Activated CD8-positive, alpha-beta memory T cell treated with anti-CD3 and anti-CD28 coated beads, Interleukin-2, amount 10 ng/mL, durations not matched to agents 7 days and 5 days (primary cell): ENCODE data around the gene ATRAID. TPM values are rescaled to one million over a fixed set of nuclear protein-coding genes. Genes with fewer than 3 reads are reported as not detected.
"Not testable (repeated sequence)": the region's sequence is repeated elsewhere in the genome, so short reads cannot be mapped to it uniquely, and the experiment has no call there.

ENCODE experiments used
- ATAC-seq: fragments of 150-1000 bp; cut with Tn5 transposase; one replicate; pipeline ENCODE4 v1.10.0; 2021; ENCODE audit warnings: moderate library complexity
- CTCF ChIA-PET: fragments of 350-600 bp; sonication (Branson Sonifier 250); formaldehyde crosslinking; loops from one replicate; lab custom pipeline; 2021; ENCODE audit warnings: antibody characterized with exemption; lab: Charles Lee
- DNase-seq: peaks from one replicate; pipeline ENCODE4 v3.0.0-alpha.2; 2020
- H3K27ac Mint-ChIP-seq: one replicate; pipeline ENCODE4 v1.8.0; 2021; ENCODE audit warnings: mild to moderate bottlenecking, mixed read lengths
- H3K27me3 Mint-ChIP-seq: one replicate; pipeline ENCODE4 v1.8.0; 2021; ENCODE audit warnings: mixed read lengths
- H3K36me3 Mint-ChIP-seq: one replicate; pipeline ENCODE4 v1.8.0; 2021; ENCODE audit warnings: mild to moderate bottlenecking, mixed read lengths
- H3K4me1 Mint-ChIP-seq: one replicate; pipeline ENCODE4 v1.8.0; 2021; ENCODE audit warnings: mixed read lengths
- H3K4me3 Mint-ChIP-seq: one replicate; pipeline ENCODE4 v1.8.0; 2021; ENCODE audit warnings: mild to moderate bottlenecking, moderate library complexity, mixed read lengths
- H3K9me3 Mint-ChIP-seq: one replicate; pipeline ENCODE4 v1.8.0; 2022; ENCODE audit warnings: low read depth, mixed read lengths
- total RNA-seq, 2 experiments: library from RNA; stranded (reverse); gene quantifications; one replicate each; pipeline ENCODE4 v1.2.3, GENCODE V29; 2021

The ATRAID gene, protein sequence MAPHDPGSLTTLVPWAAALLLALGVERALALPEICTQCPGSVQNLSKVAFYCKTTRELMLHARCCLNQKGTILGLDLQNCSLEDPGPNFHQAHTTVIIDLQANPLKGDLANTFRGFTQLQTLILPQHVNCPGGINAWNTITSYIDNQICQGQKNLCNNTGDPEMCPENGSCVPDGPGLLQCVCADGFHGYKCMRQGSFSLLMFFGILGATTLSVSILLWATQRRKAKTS
- 10 to 100 TPM; 78.6 to 84.0 TPM for total RNA-seq

DNA sequence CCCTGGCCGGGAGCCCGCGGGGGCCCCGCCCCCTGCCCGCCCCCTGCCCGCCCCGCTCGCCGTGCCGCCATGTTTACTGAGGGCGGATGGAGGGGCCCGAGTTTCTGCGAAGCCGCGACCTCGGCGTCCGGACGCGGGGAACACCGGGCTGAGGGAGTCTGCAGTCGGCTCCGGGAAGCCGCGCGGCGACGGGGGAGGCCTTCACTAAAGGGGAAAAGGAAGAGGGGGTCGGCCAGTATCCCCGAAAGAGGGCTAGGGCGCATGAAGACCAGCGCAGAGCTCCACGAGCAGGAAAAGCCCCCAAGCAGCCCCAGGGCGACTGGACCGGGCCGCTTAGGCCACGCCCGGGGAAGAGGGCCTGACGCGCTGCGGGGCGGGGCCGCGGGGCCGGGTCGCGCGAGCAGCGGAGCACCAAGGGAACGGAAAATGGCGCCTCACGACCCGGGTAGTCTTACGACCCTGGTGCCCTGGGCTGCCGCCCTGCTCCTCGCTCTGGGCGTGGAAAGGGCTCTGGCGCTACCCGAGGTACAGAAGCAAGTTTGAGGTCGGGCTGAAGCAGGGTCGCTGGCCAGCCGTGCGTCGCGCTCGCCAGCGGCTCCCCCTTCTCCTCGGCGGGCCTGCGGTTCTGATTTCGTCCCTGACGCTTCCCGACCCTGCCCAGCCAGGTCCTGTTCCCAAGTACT lies at the start of gene ATRAID, which contains the start of gene SLC5A6:
TSS of gene ATRAID (plus strand) at position 99 of the 683 bp plus-strand sequence. CDS start at position 427, 328 bp downstream.
TSS of gene SLC5A6 (minus strand) at position 326 of the 683 bp plus-strand sequence. CDS start 4,618 bp downstream, outside the sequence.
- Mint-ChIP-seq H3K36me3 (peaks cover 19% of the 10 kb centered on the region), H3K4me1 (peaks cover 46% of the 10 kb centered on the region)
- CTCF ChIA-PET: interaction anchor here (0.6 to 2.4 kb wide), 7 partner anchors 14 to 140 kb away, joined by 3 to 9 read pairs (median 3); partner anchors contain the start of gene PREB

DNA sequence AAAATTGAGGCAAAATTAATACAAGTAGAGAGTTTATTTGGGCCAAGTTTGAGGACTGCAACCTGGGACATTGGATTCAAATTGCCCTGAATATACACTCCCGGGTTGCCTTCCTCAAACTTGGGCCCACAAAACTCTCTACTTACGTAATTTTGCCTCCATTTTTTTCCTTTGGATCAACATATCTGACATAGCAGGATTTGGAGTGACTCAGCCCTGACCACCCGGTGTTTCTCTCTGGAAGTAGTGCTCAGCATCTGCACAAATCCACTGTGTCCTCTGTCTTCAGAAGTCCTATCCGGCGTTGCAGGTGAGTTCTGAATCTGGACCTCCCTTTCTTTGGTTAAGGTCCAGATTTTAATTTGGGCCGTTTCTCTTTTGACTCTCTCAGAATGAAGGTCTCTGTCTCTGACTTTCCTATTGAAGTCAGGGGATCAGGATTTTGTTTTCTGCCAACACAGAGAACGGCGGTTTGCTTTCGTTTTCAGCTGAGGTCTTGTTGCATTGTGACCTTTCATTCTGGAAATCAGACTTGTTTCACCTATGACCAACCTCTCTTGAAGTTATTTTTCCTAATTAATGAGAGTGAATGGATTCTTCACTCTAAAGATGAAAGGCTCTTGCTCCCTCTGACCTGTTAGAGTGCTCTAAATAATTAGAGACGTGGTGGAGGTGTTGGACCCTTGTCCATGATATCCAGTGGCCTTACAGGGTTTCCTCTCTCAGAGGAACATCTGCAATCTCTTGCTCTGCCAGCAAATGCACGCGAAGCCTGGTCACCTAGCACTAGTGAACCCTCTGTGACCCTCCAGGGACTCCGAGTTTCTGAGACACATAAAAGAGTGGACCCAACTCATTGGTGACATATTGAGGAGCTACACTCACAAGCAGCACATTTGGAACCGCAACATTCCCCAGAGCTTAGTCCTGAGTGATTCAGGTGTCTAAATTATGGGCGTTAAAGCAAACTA lies 49.4 kb upstream of the ATRAID start:
- no peak for DNase-seq
- no peak overlapping the region for H3K4me3 Mint-ChIP-seq

More for the DNA sequence above, at the start of gene ATRAID, which contains the start of gene SLC5A6:
- peak; percentile 92 for ATAC-seq
- DNase-seq: peak; percentile 92
- Mint-ChIP-seq H3K4me3 (peak within 1 kb of the TSS; percentile 87), H3K27me3 (no peaks in the 10 kb centered on the region), H3K27ac (peak within 1 kb of the TSS; percentile 99), H3K9me3 (no peaks in the 10 kb centered on the region)

DNA sequence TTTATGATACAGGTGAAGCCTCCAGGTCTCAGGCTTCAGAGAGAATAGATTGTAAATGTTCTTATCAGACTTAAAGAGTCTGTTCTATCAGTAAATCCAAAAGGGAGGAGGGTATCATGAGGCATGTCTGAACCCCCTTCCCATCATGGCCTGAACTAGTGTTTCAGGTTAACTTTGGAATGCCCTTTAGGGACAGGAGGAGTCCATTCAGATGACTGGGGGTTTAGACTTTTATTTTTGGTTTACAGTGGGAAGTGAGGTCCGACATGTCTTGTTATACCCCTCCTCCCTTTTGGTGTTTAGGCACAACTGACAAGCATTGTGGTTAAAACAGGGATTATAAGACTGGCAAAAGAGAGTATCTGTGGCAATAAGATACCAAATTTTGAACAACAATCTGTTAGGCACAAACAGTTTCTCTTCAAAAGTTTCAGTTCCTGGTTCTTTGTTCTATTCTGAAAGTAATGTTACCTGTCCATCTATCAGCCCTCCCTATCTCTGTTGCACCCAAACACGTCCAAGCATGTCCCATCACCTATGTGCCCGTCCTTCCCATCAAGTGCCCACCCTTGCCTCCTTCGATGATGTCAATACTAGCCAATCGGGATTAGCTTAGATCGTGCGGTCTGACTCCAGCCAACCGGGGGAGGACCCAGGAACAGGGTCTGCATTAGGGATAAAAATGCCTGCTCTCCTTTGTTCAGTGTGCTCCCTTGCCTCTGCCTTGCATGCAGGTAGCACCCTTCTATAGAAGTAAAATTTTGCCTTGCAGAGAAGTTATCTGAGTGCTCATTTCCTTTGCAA lies 46.7 kb upstream of the ATRAID start:
- H3K27ac Mint-ChIP-seq: no peak overlapping the region
- CTCF ChIA-PET: no interaction called here
- H3K9me3 Mint-ChIP-seq: no peaks in the 10 kb centered on the region
- no peaks in the 10 kb centered on the region for H3K36me3 Mint-ChIP-seq
- H3K4me1 Mint-ChIP-seq: peaks cover 3% of the 10 kb centered on the region
- H3K4me3 Mint-ChIP-seq: no peak overlapping the region
- no peak for ATAC-seq
- no peak for DNase-seq
- H3K27me3 Mint-ChIP-seq: peaks cover 5% of the 10 kb centered on the region

More for the DNA sequence above, 49.4 kb upstream of the ATRAID start:
- Mint-ChIP-seq H3K9me3 (no peaks in the 10 kb centered on the region), H3K27ac (no peak overlapping the region), H3K27me3 (peaks cover 3% of the 10 kb centered on the region), H3K36me3 (no peaks in the 10 kb centered on the region), H3K4me1 (peaks cover 3% of the 10 kb centered on the region)
- no peak for ATAC-seq
- CTCF ChIA-PET: interaction anchor here (0.7 to 1.5 kb wide), 4 partner anchors 7 to 1090 kb away, joined by 3 to 6 read pairs (median 3); no protein-coding TSS in a partner anchor

DNA sequence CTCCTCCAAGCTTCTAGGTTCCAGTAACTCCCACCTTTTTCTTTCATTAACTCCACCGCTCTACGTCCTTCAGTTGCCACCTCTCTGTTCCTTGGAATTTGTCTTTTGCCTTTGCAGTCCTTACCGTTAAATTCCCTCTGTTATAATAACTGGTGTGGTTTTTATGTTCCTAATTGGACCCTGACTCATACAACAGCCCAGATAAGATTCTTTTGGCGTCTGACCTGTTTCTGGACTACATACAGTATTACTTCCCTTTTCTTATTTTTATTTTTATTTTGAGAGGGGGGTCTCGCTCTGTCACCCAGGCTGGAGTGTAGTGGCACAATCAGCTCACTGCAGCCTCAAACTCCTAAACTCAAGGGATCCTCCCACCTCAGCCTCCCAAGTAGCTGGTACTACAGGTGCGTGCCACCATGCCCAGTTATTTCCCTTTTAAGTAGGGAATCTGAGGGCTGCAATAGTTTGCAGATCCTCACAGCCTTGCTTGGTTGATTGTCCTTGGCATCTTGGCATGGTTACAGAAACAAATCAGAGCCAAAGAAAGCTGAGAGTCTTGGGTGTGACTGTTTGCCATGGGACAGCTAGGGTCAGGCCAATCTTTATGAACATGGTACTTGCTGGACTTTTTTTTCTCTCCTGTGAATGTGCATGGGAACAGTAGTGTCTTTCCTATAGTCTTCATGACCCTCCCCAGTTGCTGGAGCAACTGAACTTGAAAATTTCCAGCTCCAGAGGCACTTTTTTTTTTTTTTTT lies 41.1 kb upstream of the ATRAID start:
- CTCF ChIA-PET: interaction anchor here (1.1 to 2.6 kb wide), 17 partner anchors 14 to 300 kb away, joined by 3 to 24 read pairs (median 5); partner anchors contain the start of genes ABHD1, ATRAID, PREB and PRR30
- no peak for ATAC-seq
- H3K27ac Mint-ChIP-seq: no peak overlapping the region
- no peak for DNase-seq
- H3K36me3 Mint-ChIP-seq: no peaks in the 10 kb centered on the region
- no peaks in the 10 kb centered on the region for H3K9me3 Mint-ChIP-seq
- peaks cover 2% of the 10 kb centered on the region for H3K4me1 Mint-ChIP-seq
- H3K27me3 Mint-ChIP-seq: peaks cover 16% of the 10 kb centered on the region
- H3K4me3 Mint-ChIP-seq: no peak overlapping the region

DNA sequence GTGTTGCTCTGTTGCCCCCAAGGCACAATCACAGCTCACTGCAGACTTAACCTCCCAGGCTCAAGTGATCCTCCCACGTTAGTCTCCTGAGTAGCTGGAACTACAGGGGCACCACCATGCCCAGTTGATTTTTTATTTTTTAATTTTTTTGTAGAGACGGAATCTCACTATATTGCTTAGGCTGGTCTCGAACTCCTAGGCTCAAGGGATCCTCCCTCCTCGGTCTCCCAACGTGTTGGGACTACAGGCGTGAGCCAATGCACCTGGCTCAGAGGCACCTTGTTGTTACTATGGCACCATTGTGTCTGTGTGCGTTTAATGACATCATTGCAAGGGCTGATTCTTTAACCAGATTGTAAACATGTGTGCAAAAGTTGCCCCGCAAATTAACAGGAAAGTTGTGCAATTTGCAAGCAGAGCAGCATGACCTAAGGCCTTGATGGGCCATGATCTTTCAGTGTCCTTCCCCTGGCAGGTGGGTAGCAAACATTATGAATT lies 40.4 kb upstream of the ATRAID start:
- DNase-seq (no peak), ATAC-seq (no peak)
- Mint-ChIP-seq H3K4me1 (peaks cover 2% of the 10 kb centered on the region), H3K36me3 (no peaks in the 10 kb centered on the region), H3K4me3 (no peak overlapping the region), H3K27me3 (peaks cover 18% of the 10 kb centered on the region), H3K27ac (no peak overlapping the region), H3K9me3 (no peaks in the 10 kb centered on the region)
- CTCF ChIA-PET: interaction anchor here (1.8 to 2.6 kb wide), 5 partner anchors 13 to 131 kb away, joined by 5 to 24 read pairs (median 11); no protein-coding TSS in a partner anchor

DNA sequence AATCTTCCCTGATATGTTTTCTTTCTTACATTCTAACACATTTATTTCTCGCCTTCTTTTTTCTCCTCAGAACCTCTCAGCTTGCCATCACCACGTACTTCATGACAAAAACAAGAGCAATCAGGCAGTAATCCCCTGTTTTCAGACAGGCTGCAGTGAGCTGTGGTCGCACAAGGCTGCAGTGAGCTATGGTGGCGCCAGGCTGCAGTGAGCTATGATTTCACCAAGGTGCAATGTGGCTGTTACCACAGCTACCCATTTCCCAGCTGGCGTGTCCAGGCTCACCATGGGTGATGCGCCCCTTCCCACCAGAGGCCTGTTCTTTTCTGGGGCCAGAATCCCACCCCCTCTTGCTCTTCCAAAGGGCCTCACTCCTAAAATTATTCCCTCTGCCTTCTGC lies 37.2 kb upstream of the ATRAID start:
- CTCF ChIA-PET: interaction anchor here (1.2 to 1.6 kb wide), 2 partner anchors 11 to 75 kb away, joined by 3 to 4 read pairs; no protein-coding TSS in a partner anchor
- Mint-ChIP-seq H3K36me3 (no peaks in the 10 kb centered on the region), H3K4me1 (peaks cover 2% of the 10 kb centered on the region), H3K27ac (no peak overlapping the region), H3K27me3 (peaks cover 34% of the 10 kb centered on the region), H3K9me3 (no peaks in the 10 kb centered on the region), H3K4me3 (no peak overlapping the region)
- ATAC-seq (no peak), DNase-seq (no peak)

DNA sequence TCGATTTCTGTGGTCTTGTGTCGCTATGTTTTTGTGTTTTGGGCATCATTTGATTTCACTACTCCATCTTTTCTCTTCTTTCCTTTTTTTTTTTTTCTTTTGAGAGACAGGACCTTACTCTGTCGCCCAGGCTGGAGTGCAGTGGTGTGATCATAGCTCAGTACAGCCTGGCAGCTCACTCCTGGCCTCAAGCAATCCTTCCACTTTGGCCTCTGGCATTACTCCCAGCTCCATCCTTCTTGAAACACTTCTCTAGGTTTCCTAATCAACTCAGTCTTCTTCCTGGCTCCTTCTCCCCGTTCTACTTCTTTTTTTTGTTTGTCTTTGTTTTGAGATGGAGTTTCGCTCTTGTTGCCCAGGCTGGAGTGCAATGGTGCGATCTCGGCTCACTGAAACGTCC lies 36.5 kb upstream of the ATRAID start:
- DNase-seq: no peak
- H3K27me3 Mint-ChIP-seq: peaks cover 39% of the 10 kb centered on the region
- H3K4me3 Mint-ChIP-seq: no peak overlapping the region
- peaks cover 2% of the 10 kb centered on the region for H3K4me1 Mint-ChIP-seq
- no peak overlapping the region for H3K27ac Mint-ChIP-seq
- no peaks in the 10 kb centered on the region for H3K9me3 Mint-ChIP-seq
- H3K36me3 Mint-ChIP-seq: no peaks in the 10 kb centered on the region
- ATAC-seq: no peak
- CTCF ChIA-PET: interaction anchor here (1.2 to 1.6 kb wide), 2 partner anchors 11 to 76 kb away, joined by 3 to 4 read pairs; no protein-coding TSS in a partner anchor

DNA sequence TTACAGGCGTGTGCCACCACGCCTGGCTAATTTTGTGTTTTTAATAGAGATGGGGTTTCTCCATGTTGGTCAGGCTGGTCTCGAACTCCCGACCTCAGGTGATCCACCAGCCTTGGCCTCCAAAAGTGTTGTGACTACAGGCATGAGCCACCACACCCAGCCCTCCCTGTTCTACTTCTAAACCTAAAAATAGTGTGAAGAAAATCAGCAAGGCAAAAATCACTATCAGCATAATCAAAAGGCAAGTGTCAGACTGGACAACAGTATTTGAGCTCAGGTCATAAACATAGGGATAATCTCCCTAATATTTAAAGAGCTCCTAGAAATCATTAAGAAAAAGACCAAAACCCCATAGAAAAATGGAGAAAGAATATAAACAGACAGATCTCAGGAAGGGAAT lies 36.1 kb upstream of the ATRAID start:
- H3K9me3 Mint-ChIP-seq, ATAC-seq, H3K36me3 Mint-ChIP-seq, H3K27ac Mint-ChIP-seq, H3K4me1 Mint-ChIP-seq, H3K4me3 Mint-ChIP-seq, DNase-seq: not testable (repeated sequence)
- H3K27me3 Mint-ChIP-seq: peaks cover 39% of the 10 kb centered on the region
- CTCF ChIA-PET: interaction anchor here (1.1 to 1.6 kb wide), 2 partner anchors 9 to 76 kb away, joined by 3 to 4 read pairs; no protein-coding TSS in a partner anchor

DNA sequence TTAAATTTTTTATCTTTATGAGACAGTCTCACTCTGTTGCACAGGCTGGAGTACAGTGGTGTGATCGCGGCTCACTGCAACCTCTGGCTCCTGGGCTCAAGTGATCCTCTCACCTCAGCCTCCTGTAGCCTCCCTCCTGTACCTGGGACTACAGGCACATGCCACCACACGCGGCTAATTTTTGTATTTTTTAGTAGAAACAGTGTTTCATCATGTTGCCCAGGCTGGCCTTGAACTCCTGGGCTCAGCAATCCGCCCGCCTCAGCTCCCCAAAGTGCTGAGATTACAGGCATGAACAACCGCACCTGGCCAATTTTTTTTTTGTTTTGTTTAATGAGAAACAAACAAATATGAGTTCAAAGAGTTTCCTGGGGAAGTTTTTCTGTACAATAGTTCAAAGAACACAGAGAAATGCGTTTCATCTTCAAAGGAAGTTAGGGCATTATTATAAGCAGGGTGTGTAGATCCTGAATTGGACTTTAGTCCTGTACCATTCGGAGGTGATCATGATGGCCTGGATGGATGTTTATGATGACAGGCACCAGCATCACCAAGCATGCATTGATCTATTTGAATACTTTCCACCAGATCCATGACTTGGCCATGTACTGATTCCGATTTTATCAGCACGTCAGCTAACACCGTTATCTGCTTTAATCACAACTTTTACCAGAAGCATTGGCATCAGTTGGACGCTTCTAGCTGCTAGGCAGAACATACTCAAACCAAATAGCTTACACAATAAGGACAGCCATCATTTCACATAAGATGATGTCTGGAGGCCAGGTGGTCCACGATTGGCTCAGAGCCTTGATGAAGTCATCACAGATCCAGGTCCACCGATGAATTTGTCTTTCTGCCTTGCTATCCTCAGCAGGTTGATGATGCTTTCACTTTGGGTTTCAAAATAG lies 34.1 kb upstream of the ATRAID start:
- Mint-ChIP-seq H3K4me3 (no peak overlapping the region), H3K9me3 (no peaks in the 10 kb centered on the region), H3K36me3 (no peaks in the 10 kb centered on the region), H3K4me1 (no peaks in the 10 kb centered on the region), H3K27ac (no peak overlapping the region), H3K27me3 (peaks cover 48% of the 10 kb centered on the region)
- CTCF ChIA-PET: interaction anchor here (0.6 to 1.2 kb wide), 5 partner anchors 8 to 235 kb away, joined by 3 read pairs; no protein-coding TSS in a partner anchor
- ATAC-seq (no peak), DNase-seq (no peak)

DNA sequence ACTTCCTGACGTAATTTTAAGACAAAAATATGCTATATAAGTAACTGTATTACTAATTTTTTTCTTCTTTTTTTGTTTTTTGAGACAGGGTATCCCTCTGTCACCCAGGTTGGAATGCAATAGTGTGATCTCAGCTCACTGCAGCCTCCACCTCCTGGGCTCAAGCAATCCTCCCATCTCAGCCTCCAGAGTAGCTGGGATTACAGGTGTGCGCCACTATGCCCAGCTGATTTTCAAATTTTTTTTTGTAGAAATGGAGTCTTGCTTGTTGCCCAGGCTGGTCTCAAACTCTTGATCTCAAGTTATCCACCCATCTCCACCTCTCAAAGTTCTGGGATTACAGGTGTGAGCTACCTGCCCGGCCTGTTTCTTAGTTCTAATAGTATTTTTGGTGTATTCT lies 33.4 kb upstream of the ATRAID start:
- H3K4me1 Mint-ChIP-seq: no peaks in the 10 kb centered on the region
- DNase-seq: no peak
- no peaks in the 10 kb centered on the region for H3K36me3 Mint-ChIP-seq
- CTCF ChIA-PET: interaction anchor here (1.0 to 1.2 kb wide), 4 partner anchors 9 to 101 kb away, joined by 3 read pairs; no protein-coding TSS in a partner anchor
- no peaks in the 10 kb centered on the region for H3K9me3 Mint-ChIP-seq
- H3K4me3 Mint-ChIP-seq: no peak overlapping the region
- no peak for ATAC-seq
- no peak overlapping the region for H3K27ac Mint-ChIP-seq
- H3K27me3 Mint-ChIP-seq: peaks cover 53% of the 10 kb centered on the region
